OCI-LY3 (cell line): ENCODE data around the gene TIMM17A.

Experiments
- EZH2phosphoT487 ChIP-seq: fragments of 200-600 bp; shearing (Covaris generic); IDR thresholded peaks from 2 replicates; pipeline ENCODE4 v1.6.1; 2018; ENCODE audit warnings: antibody characterized with exemption, mixed run types, low read depth
- TF ChIP-seq, protein P1 (sequence below): fragments of 200-600, 300-600 bp; sonication (generic); IDR thresholded peaks from 2 replicates; pipeline ENCODE4 v1.5.1; 2014; ENCODE audit warnings: antibody characterized with exemption, low read length, low read depth

DNA sequence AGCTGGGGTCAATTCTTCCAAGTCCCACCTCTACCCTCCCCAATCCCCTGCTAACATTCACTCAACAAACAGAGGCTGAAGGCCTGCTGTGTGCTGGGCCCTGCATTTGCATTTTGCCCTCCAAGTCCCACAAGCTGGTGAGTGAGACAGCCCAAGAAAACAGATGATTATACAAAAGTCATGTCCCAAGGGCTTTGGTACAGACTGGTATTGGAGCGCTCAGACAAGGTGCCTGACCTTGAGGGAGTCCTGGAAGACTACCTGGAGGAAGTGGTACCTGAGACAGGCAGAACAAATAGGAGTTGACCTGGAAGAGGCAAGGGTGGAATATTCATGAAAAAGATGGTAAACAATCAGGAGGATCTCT is 13.2 kb upstream of the TIMM17A start:
- TF ChIP-seq, protein P1, sequence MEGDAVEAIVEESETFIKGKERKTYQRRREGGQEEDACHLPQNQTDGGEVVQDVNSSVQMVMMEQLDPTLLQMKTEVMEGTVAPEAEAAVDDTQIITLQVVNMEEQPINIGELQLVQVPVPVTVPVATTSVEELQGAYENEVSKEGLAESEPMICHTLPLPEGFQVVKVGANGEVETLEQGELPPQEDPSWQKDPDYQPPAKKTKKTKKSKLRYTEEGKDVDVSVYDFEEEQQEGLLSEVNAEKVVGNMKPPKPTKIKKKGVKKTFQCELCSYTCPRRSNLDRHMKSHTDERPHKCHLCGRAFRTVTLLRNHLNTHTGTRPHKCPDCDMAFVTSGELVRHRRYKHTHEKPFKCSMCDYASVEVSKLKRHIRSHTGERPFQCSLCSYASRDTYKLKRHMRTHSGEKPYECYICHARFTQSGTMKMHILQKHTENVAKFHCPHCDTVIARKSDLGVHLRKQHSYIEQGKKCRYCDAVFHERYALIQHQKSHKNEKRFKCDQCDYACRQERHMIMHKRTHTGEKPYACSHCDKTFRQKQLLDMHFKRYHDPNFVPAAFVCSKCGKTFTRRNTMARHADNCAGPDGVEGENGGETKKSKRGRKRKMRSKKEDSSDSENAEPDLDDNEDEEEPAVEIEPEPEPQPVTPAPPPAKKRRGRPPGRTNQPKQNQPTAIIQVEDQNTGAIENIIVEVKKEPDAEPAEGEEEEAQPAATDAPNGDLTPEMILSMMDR: no peak
- no peak for TF ChIP-seq EZH2phosphoT487
